SK-N-MC (cell line): ENCODE measurements around the gene GATA2.

Experiments used
- DNase-seq: peaks from one replicate; pipeline ENCODE4 v3.0.0-alpha.2; 2011; ENCODE audit warnings: low read depth, low spot score
- H3K27ac ChIP-seq: fragments of 200-600 bp; sonication (generic); 2 replicates; pipeline ENCODE4 v1.5.1; 2016; ENCODE audit warnings: mixed run types
- H3K36me3 ChIP-seq: fragments of 200-600 bp; sonication (generic); 2 replicates; pipeline ENCODE4 v1.6.1; 2017; ENCODE audit warnings: antibody characterized with exemption, low read length, mixed read lengths; ENCODE audit not compliant: insufficient read depth
- H3K4me3 ChIP-seq: fragments of 200-600 bp; sonication (generic); 2 replicates; pipeline ENCODE4 v1.5.1; 2016
- H3K9ac ChIP-seq: fragments of 200-600 bp; sonication (generic); 2 replicates; pipeline ENCODE4 v1.8.0; 2017; ENCODE audit warnings: mixed run types, mixed read lengths; ENCODE audit not compliant: insufficient read length
- H3K9me3 ChIP-seq: fragments of 200-600 bp; sonication (generic); 2 replicates; pipeline ENCODE4 v1.6.1; 2017; ENCODE audit warnings: low read depth, mild to moderate bottlenecking, antibody characterized with exemption, low read length, moderate library complexity, mixed read lengths
- EZH2 ChIP-seq: fragments of 200-600 bp; sonication (generic); IDR thresholded peaks from one replicate; pipeline ENCODE4 v1.6.1; 2017; ENCODE audit warnings: antibody characterized with exemption
- FOXP2 ChIP-seq: optimal IDR thresholded peaks from 2 replicates; pipeline ENCODE3; 2011; ENCODE audit warnings: mild to moderate bottlenecking, moderate library complexity; ENCODE audit not compliant: insufficient read depth; ENCODE audit errors: extremely low read length, control extremely low read depth
- POLR2AphosphoS5 ChIP-seq: IDR thresholded peaks from 2 replicates; pipeline ENCODE4 v1.6.1; 2012; ENCODE audit warnings: mild to moderate bottlenecking, low read depth, low read length, borderline replicate concordance

GATA2 gene

GRCh38 chr3:128497305-128498126 is 4.5 kb upstream of the GATA2 start:
- no peak for DNase-seq
- TF ChIP-seq POLR2AphosphoS5 (peak; percentile 57), FOXP2 (no peak)

DNA sequence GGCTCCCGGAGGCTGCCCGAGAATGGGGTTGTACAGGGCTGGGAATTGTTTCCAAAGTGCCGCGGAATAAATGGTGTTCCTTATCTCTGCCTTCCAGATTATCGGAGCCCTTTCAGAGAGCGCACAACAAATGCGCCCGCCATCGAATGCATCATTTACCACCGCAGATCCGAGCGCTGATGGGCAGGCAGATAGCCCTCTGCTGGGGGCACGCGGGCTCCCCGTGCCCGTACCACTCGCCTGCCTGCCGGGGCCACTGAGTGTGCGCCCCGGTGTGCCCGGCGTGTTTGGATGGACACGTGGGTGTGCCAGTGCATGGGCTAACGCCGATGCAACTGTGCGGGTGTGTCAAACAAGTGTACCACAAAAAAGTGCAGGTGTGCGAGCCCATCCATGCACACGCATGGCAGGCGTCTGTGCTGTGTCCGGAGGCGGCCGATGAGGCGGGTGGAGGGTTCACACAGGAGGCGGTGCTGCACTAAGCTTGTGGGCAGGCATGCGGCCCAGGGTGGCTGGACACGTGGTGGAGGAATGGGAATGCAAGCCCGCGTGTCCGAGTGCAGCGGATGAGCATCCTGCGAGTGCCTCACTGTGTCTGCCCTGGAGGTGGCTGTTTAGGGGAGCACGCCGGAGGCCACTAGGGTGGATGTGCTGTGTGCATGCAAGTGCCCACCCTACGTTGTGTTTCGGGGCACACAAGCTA is 3.8 kb upstream of the GATA2 start:
- H3K27ac ChIP-seq: no peak overlapping the region
- TF ChIP-seq POLR2AphosphoS5 (no peak), EZH2 (no peak), FOXP2 (no peak)
- peak overlapping the region; percentile 62 for H3K9ac ChIP-seq
- H3K36me3 ChIP-seq: no peaks in the 10 kb centered on the region
- DNase-seq: no peak
- H3K9me3 ChIP-seq: no peaks in the 10 kb centered on the region
- H3K4me3 ChIP-seq: peak overlapping the region; percentile 84

More at GRCh38 chr3:128497305-128498126, 4.5 kb upstream of the GATA2 start:
- H3K27ac ChIP-seq: no peak overlapping the region
- H3K9me3 ChIP-seq: no peaks in the 10 kb centered on the region
- H3K4me3 ChIP-seq: peak overlapping the region; percentile 84
- no peaks in the 10 kb centered on the region for H3K36me3 ChIP-seq
- H3K9ac ChIP-seq: peak overlapping the region; percentile 62

- TF ChIP-seq POLR2AphosphoS5: no peak
- TF ChIP-seq FOXP2: no peak
- Histone ChIP-seq H3K9me3 (no peaks in the 10 kb centered on the region), H3K27ac (no peak overlapping the region), H3K4me3 (no peak overlapping the region), H3K9ac (no peak overlapping the region), H3K36me3 (no peaks in the 10 kb centered on the region)
- DNase-seq: no peak
Observed at GRCh38 chr3:128496019-128496601, 3.1 kb upstream of the GATA2 start.

GRCh38 chr3:128495435-128495970 is 2.5 kb upstream of the GATA2 start:
- H3K27ac ChIP-seq: no peak overlapping the region

DNA sequence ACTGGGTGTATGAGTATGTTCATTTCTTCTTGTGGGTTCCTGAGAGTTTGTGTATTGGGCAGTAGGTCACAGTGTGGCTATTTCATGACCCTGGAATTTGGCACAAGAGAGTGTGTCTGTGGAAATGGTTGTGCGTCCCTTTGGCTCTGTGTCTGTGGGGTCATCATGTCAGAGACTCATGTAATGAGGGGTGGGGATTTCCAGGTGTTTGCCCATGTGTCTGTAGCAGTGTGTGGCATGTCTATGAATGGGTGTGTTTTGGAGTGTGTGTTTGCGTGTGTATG is 1.3 kb upstream of the GATA2 start:
- TF ChIP-seq FOXP2 (no peak), POLR2AphosphoS5 (no peak), EZH2 (no peak)
- no peak overlapping the region for H3K27ac ChIP-seq
- H3K36me3 ChIP-seq: no peaks in the 10 kb centered on the region
- no peaks in the 10 kb centered on the region for H3K9me3 ChIP-seq
- no peak for DNase-seq
- no peak overlapping the region for H3K4me3 ChIP-seq
- no peak overlapping the region for H3K9ac ChIP-seq

More at GRCh38 chr3:128495435-128495970, 2.5 kb upstream of the GATA2 start:
- no peak for DNase-seq
- no peaks in the 10 kb centered on the region for H3K36me3 ChIP-seq
- TF ChIP-seq FOXP2 (no peak), EZH2 (no peak), POLR2AphosphoS5 (no peak)
- H3K9ac ChIP-seq: no peak overlapping the region
- no peak overlapping the region for H3K4me3 ChIP-seq
- H3K9me3 ChIP-seq: no peaks in the 10 kb centered on the region

GRCh38 chr3:128493570-128494366 is 767 bp upstream of the GATA2 start:
- no peak for DNase-seq
- no peak for TF ChIP-seq POLR2AphosphoS5
- TF ChIP-seq FOXP2: no peak
- TF ChIP-seq EZH2: no peak
- Histone ChIP-seq H3K27ac (no peak overlapping the region), H3K9ac (no peak overlapping the region), H3K4me3 (no peak overlapping the region), H3K36me3 (no peaks in the 10 kb centered on the region), H3K9me3 (no peaks in the 10 kb centered on the region)

- Histone ChIP-seq H3K27ac (no peak overlapping the region), H3K36me3 (no peaks in the 10 kb centered on the region), H3K9me3 (no peaks in the 10 kb centered on the region), H3K4me3 (peak overlapping the region; percentile 19; the same call in 1 of the 2 replicates), H3K9ac (no peak overlapping the region)
- no peak for DNase-seq
- TF ChIP-seq FOXP2 (no peak), EZH2 (no peak), POLR2AphosphoS5 (no peak)
Observed at GRCh38 chr3:128491941-128492670, 895 bp downstream of the GATA2 start.

DNA sequence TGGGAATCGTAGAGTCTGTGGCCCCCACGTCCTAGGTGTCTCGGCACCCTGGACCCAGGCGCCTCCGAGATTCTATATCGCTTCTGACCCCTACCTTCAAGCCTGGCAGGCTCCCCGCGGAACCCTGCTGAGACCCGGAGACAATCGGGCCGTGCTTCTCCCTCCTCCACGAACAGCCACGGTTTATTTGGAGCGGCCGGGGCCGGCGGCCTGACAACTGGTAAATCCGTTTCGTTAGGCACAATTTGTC is 1.4 kb downstream of the GATA2 start:
- no peaks in the 10 kb centered on the region for H3K36me3 ChIP-seq
- TF ChIP-seq POLR2AphosphoS5 (no peak), FOXP2 (no peak), EZH2 (no peak)
- H3K9me3 ChIP-seq: no peaks in the 10 kb centered on the region
- no peak overlapping the region for H3K4me3 ChIP-seq
- no peak overlapping the region for H3K27ac ChIP-seq
- DNase-seq: no peak
- H3K9ac ChIP-seq: no peak overlapping the region
